Measurements from ENCODE around the gene DISP2. TPM values are rescaled to one million over a fixed set of nuclear protein-coding genes. Genes with fewer than 3 reads are reported as not detected.

DISP2 gene
- total RNA-seq, 1 donor from 2014 or later = 0.38 TPM

- Mint-ChIP-seq H3K4me3 (no peak overlapping the region), H3K36me3 (ENCODE audit: low read depth) (peaks cover 59% of the 10 kb centered on the region), H3K27me3 (no peaks in the 10 kb centered on the region), H3K9me3 (no peaks in the 10 kb centered on the region), H3K4me1 (no peaks in the 10 kb centered on the region), H3K27ac (no peak overlapping the region)
- TF ChIP-seq, protein P1, sequence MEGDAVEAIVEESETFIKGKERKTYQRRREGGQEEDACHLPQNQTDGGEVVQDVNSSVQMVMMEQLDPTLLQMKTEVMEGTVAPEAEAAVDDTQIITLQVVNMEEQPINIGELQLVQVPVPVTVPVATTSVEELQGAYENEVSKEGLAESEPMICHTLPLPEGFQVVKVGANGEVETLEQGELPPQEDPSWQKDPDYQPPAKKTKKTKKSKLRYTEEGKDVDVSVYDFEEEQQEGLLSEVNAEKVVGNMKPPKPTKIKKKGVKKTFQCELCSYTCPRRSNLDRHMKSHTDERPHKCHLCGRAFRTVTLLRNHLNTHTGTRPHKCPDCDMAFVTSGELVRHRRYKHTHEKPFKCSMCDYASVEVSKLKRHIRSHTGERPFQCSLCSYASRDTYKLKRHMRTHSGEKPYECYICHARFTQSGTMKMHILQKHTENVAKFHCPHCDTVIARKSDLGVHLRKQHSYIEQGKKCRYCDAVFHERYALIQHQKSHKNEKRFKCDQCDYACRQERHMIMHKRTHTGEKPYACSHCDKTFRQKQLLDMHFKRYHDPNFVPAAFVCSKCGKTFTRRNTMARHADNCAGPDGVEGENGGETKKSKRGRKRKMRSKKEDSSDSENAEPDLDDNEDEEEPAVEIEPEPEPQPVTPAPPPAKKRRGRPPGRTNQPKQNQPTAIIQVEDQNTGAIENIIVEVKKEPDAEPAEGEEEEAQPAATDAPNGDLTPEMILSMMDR (IDR thresholded peaks at IDR 0.05) = no peak
- no peak for ATAC-seq (ENCODE audit: low read depth)
- POLR2A ChIA-PET = interaction anchor here (0.6 kb wide), 1 partner anchor 45 kb away, joined by 3 read pairs; no protein-coding TSS in a partner anchor
- intact Hi-C loops (cut with micrococcal nuclease) = no loop called here
- no peak for DNase-seq
- CTCF ChIA-PET = no interaction called here
Observed at GRCh38 chr15:40389824-40390595, 32.0 kb downstream of the DISP2 start.

- no peak overlapping the region for H3K27ac Mint-ChIP-seq
- intact Hi-C loops (cut with micrococcal nuclease) = no loop called here
- DNase-seq (no peak), ATAC-seq (ENCODE audit: low read depth) (no peak)
- H3K27me3 Mint-ChIP-seq = no peaks in the 10 kb centered on the region
- POLR2A ChIA-PET = no interaction called here
- H3K4me1 Mint-ChIP-seq = peaks cover 7% of the 10 kb centered on the region
- H3K9me3 Mint-ChIP-seq = no peaks in the 10 kb centered on the region
- H3K36me3 Mint-ChIP-seq (ENCODE audit: low read depth) = peaks cover 43% of the 10 kb centered on the region
- CTCF ChIA-PET = no interaction called here
- H3K4me3 Mint-ChIP-seq = no peak overlapping the region
- TF ChIP-seq, protein P1 (IDR thresholded peaks at IDR 0.05) = no peak
Observed at GRCh38 chr15:40392986-40393948, 35.2 kb downstream of the DISP2 start.

GRCh38 chr15:40397688-40398412, 39.8 kb downstream of the DISP2 start:
- H3K4me1 Mint-ChIP-seq = peaks cover 18% of the 10 kb centered on the region
- TF ChIP-seq, protein P1 (IDR thresholded peaks at IDR 0.05) = no peak
- H3K9me3 Mint-ChIP-seq = no peaks in the 10 kb centered on the region
- H3K4me3 Mint-ChIP-seq = peak overlapping the region; percentile 42
- intact Hi-C loops (cut with micrococcal nuclease) = loop anchor here (1.0 kb wide), 1 partner anchor 15 kb away; no protein-coding TSS in a partner anchor
- no peak for DNase-seq
- ChIA-PET CTCF (interaction anchor here (0.8 to 3.0 kb wide), 4 partner anchors 21 to 61 kb away, joined by 3 to 14 read pairs (median 5); partner anchors contain the start of gene BAHD1), POLR2A (interaction anchor here (0.6 to 2.4 kb wide), 6 partner anchors 7 to 509 kb away, joined by 3 to 9 read pairs (median 5); partner anchors contain the start of genes IVD and KNSTRN)
- peaks cover 12% of the 10 kb centered on the region for H3K36me3 Mint-ChIP-seq (ENCODE audit: low read depth)
- ATAC-seq (ENCODE audit: low read depth) = no peak
- H3K27ac Mint-ChIP-seq = peak overlapping the region; percentile 38
- no peaks in the 10 kb centered on the region for H3K27me3 Mint-ChIP-seq

- Mint-ChIP-seq H3K9me3 (no peaks in the 10 kb centered on the region), H3K4me3 (peak overlapping the region; percentile 42), H3K36me3 (ENCODE audit: low read depth) (peaks cover 6% of the 10 kb centered on the region), H3K27me3 (no peaks in the 10 kb centered on the region), H3K4me1 (peaks cover 18% of the 10 kb centered on the region), H3K27ac (peak overlapping the region; percentile 38)
- TF ChIP-seq, protein P1 (IDR thresholded peaks at IDR 0.05) = no peak
- CTCF ChIA-PET = interaction anchor here (0.8 to 3.0 kb wide), 3 partner anchors 22 to 61 kb away, joined by 3 to 14 read pairs (median 7); no protein-coding TSS in a partner anchor
- intact Hi-C loops (cut with micrococcal nuclease) = loop anchor here (1.0 kb wide), 1 partner anchor 15 kb away; no protein-coding TSS in a partner anchor
- POLR2A ChIA-PET = interaction anchor here (0.7 to 2.4 kb wide), 4 partner anchors 9 to 31 kb away, joined by 3 to 8 read pairs (median 4); partner anchors contain the start of gene KNSTRN
- DNase-seq (no peak), ATAC-seq (ENCODE audit: low read depth) (peak; percentile 86)
Observed at GRCh38 chr15:40398413-40398873, 40.4 kb downstream of the DISP2 start.

Data from activated B cell treated with CpG ODN at 0.5 μM for 24 hours (primary cell).